ENCODE results near the gene IFT43. TPM values are rescaled to one million over a fixed set of nuclear protein-coding genes. Genes with fewer than 3 reads are reported as not detected.

IFT43 gene
- total RNA-seq, 1 donor from 2014 or later: 15.8 TPM

GRCh38 chr14:75972801-75973421 is 12.7 kb upstream of the IFT43 start:
- H3K9me3 Mint-ChIP-seq: no peaks in the 10 kb centered on the region
- no peak overlapping the region for H3K4me3 Mint-ChIP-seq
- no peak for TF ChIP-seq CTCF (IDR thresholded peaks at IDR 0.05)
- ChIA-PET CTCF (interaction anchor here (2.4 kb wide), 1 partner anchor 66 kb away, joined by 12 read pairs; no protein-coding TSS in a partner anchor), POLR2A (no interaction called here)
- peaks cover 17% of the 10 kb centered on the region for H3K4me1 Mint-ChIP-seq
- ATAC-seq (ENCODE audit: low read depth) (no peak), DNase-seq (no peak)
- no peak overlapping the region for H3K27ac Mint-ChIP-seq
- no peaks in the 10 kb centered on the region for H3K27me3 Mint-ChIP-seq
- intact Hi-C loops (cut with micrococcal nuclease): no loop called here
- H3K36me3 Mint-ChIP-seq (ENCODE audit: low read depth): peaks cover 11% of the 10 kb centered on the region

GRCh38 chr14:75976826-75977581 is 8.6 kb upstream of the IFT43 start:
- DNase-seq (no peak), ATAC-seq (ENCODE audit: low read depth) (no peak)
- H3K4me3 Mint-ChIP-seq: no peak overlapping the region
- no peaks in the 10 kb centered on the region for H3K9me3 Mint-ChIP-seq
- ChIA-PET POLR2A (interaction anchor here (0.6 to 1.4 kb wide), 3 partner anchors 9 to 1151 kb away, joined by 3 to 5 read pairs (median 4); partner anchors contain the start of gene IFT43), CTCF (interaction anchor here (0.5 to 11.8 kb wide), 4 partner anchors 17 to 885 kb away, joined by 4 to 363 read pairs (median 92); no protein-coding TSS in a partner anchor)
- TF ChIP-seq CTCF (IDR thresholded peaks at IDR 0.05): no peak
- H3K27me3 Mint-ChIP-seq: no peaks in the 10 kb centered on the region
- no peaks in the 10 kb centered on the region for H3K36me3 Mint-ChIP-seq (ENCODE audit: low read depth)
- peak overlapping the region; percentile 36 for H3K27ac Mint-ChIP-seq
- intact Hi-C loops (cut with micrococcal nuclease): no loop called here
- peaks cover 57% of the 10 kb centered on the region for H3K4me1 Mint-ChIP-seq

GRCh38 chr14:75977582-75977943 is 8.0 kb upstream of the IFT43 start:
- ATAC-seq (ENCODE audit: low read depth): no peak
- no peaks in the 10 kb centered on the region for H3K27me3 Mint-ChIP-seq
- intact Hi-C loops (cut with micrococcal nuclease): no loop called here
- ChIA-PET CTCF (interaction anchor here (9.9 to 11.8 kb wide), 2 partner anchors 72 to 267 kb away, joined by 181 to 363 read pairs; no protein-coding TSS in a partner anchor), POLR2A (interaction anchor here (1.0 kb wide), 1 partner anchor 8 kb away, joined by 3 read pairs; the partner anchor contains the start of gene IFT43)
- no peaks in the 10 kb centered on the region for H3K36me3 Mint-ChIP-seq (ENCODE audit: low read depth)
- peak overlapping the region; percentile 38 for H3K4me3 Mint-ChIP-seq
- DNase-seq: no peak
- TF ChIP-seq CTCF (IDR thresholded peaks at IDR 0.05): no peak
- no peaks in the 10 kb centered on the region for H3K9me3 Mint-ChIP-seq
- peak overlapping the region; percentile 68 for H3K27ac Mint-ChIP-seq
- H3K4me1 Mint-ChIP-seq: peaks cover 57% of the 10 kb centered on the region

- ChIA-PET POLR2A (interaction anchor here (0.7 to 2.6 kb wide), 4 partner anchors 18 to 269 kb away, joined by 3 to 10 read pairs (median 5); no protein-coding TSS in a partner anchor), CTCF (interaction anchor here (1.3 to 11.8 kb wide), 6 partner anchors 11 to 401 kb away, joined by 5 to 363 read pairs (median 15); no protein-coding TSS in a partner anchor)
- Mint-ChIP-seq H3K27me3 (no peaks in the 10 kb centered on the region), H3K4me3 (peak overlapping the region; percentile 46), H3K4me1 (peaks cover 61% of the 10 kb centered on the region), H3K36me3 (ENCODE audit: low read depth) (no peaks in the 10 kb centered on the region), H3K27ac (peak overlapping the region; percentile 68), H3K9me3 (no peaks in the 10 kb centered on the region)
- intact Hi-C loops (cut with micrococcal nuclease): loop anchor here (1.0 kb wide), 1 partner anchor 18 kb away; no protein-coding TSS in a partner anchor
- DNase-seq (no peak), ATAC-seq (ENCODE audit: low read depth) (no peak)
- TF ChIP-seq CTCF (IDR thresholded peaks at IDR 0.05): no peak
Observed at GRCh38 chr14:75978249-75978731, 7.3 kb upstream of the IFT43 start.

All from activated B cell treated with CpG ODN at 0.5 μM for 24 hours (primary cell).